Activated CD4-positive, alpha-beta T cell treated with anti-CD3 and anti-CD28 coated beads, Interleukin-2, amount 50 U/mL, for 48 hours (primary cell): Measurements from ENCODE around the gene GPATCH3.
"Not testable (repeated sequence)": the region's sequence is repeated elsewhere in the genome, so short reads cannot be mapped to it uniquely, and the experiment has no call there.

Experiments
- DNase-seq, 2 experiments: peaks; one replicate each; pipeline ENCODE4 v3.0.0-alpha.2; 2020

GPATCH3 gene

DNA sequence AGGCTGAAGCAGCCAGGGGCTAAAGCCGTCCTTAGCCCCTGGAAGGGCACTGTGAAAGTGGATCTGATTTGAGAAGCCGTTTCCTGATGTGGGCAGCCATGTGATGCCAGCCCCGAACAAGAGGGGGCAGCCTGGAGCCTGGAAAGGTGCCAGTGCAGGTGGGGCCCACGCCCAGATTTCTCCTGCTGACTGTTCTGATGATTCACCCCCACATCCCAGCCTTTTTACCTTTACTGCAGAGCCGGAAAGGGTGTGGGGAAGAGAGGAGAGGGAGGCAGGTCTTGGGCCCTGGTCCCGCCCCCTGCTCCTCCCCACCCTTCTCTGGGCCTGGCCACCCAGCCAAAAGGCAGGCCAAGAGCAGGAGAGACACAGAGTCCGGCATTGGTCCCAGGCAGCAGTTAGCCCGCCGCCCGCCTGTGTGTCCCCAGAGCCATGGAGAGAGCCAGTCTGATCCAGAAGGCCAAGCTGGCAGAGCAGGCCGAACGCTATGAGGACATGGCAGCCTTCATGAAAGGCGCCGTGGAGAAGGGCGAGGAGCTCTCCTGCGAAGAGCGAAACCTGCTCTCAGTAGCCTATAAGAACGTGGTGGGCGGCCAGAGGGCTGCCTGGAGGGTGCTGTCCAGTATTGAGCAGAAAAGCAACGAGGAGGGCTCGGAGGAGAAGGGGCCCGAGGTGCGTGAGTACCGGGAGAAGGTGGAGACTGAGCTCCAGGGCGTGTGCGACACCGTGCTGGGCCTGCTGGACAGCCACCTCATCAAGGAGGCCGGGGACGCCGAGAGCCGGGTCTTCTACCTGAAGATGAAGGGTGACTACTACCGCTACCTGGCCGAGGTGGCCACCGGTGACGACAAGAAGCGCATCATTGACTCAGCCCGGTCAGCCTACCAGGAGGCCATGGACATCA lies 37.2 kb downstream of the GPATCH3 start, which contains the start of gene SFN:
SFN (plus strand) TSS at position 369 of the 904 bp plus-strand sequence; CDS start at position 433, 64 bp downstream.
- peak; percentile 74 to 78 for DNase-seq

DNA sequence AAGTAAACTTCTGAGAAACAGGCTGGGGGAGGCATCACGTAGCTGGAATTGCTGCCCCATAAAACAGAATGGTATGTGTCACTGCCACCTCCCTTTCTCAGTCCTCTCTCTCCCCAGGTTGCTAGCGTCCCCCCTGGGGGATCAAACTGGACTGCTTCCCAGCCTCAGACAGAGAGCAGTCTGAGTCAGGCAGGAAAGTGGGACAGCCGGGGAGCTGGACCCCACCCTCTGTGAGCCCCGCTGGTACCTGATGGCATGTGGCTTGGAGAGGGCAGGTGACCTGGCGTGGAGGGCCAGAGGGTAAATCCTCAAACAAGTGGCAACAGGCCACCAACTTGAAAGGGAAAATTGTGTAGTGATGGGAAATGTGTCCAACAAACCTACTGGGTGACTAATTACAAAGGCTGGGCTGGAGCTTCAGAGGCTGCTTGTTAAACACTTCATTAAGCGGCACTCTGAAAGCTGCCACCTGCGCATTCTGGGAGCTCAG lies 38.3 kb downstream of the GPATCH3 start:
- DNase-seq = no peak

DNA sequence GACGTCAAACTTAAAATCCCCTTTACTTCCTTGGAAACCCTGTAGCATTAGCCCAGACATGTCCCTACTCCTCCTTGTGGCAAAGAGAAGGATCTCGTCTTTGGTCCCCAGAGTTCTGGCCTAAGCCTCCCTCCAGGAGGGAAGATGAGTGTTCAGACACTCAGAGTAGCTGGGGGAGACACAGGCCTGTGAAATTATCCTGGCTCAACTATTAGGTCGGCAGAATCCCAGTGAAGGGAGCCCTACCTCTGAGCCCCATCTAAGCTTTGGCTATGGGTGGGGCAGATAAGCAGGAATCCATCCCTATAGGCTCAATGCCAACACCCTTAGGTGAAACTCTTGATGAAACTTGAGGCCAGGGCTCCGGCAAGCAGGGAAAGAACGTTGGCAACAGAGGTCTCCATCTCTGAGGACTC lies 39.0 kb downstream of the GPATCH3 start:
- DNase-seq = no peak

GRCh38 chr1:26858891-26859640 lies 41.2 kb downstream of the GPATCH3 start:
- DNase-seq = no peak

DNA sequence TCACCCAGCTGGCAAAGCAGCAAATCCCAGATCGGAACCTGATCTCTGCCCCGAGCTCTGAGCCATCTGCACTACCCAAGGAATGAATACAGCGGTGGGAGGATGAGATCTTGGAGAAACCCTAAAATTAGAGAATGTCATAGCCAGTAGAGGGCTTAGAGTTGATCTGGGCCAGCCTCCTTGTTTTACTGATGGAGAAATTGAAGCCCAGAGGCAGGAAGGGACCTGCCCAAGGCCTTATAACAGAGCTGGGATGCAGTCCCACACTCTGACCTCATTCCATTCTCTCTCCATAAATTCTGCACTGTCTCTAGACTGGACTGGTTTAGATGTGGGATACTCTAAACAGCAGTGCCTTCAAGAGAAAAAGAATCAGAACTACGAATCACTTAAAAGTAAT lies 42.1 kb downstream of the GPATCH3 start:
- no peak for DNase-seq

DNA sequence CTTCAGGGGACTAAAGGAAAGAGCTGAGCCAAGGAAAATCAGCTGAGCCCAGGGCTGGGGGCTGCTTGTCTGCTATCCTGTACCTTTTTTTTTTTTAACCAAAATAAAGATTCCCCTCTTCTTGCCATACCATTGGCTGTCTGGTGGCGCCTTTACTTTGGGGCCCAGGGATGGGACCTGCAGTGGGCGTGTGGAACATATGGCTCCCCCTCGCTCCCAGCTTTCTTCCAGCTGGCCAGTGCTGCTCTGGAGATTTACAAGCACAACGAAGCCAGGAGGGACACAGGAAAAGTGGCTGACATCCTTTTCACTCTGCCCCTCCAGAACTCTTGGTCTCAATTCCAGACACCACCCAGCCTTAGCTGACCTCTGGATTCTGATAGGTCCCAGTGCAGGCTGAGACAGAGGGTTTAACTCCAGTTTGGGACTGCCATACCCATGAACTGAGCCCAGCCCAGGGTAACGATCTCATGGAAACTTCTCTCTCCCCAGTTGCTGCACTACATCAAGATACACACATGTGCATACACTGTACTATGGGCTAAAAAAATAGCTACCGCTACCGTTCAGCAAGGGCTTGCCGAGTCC lies 42.7 kb downstream of the GPATCH3 start:
- DNase-seq = no peak

DNA sequence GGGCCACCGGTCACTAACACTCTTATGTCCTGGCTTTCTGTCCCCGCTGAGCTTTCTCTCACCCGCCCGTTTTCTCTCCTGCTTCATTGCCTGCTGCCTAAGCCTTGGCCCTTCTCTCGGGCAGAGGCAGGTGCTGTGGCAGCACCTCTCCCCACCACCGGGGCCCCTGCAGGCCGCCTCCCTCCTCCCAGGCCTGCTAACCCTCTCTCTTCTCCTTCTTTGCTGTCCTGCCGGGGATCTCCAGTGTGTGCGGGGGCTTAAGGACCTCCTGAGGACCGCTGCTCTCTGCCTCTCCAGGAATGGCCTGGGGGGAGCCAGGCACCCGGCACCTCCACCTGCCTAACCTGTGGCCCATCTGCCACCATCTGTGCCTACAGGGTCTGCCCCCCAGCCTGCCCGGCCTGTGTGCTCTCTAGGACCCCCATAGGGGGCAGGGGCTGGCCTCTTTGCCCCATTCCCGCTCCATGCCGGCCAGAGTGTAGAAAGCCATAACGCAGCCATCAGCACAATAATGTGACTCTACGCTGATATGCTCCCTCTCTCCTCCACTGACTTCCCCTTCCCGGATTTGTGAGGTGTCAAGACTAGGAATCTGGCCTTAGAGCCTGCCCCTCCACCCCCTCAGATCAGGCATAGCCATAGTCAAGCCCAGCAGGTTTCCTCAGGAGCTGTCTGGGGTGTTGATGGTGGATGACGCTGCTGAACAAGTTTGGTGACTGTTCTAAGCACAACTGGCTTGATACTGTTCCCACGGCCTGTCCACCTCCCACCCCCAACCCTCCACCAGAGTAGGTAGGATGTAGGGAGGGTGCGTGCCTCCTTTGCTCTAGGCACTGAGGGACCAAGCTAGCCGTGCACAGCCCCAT lies 43.4 kb downstream of the GPATCH3 start:
- DNase-seq = no peak

DNA sequence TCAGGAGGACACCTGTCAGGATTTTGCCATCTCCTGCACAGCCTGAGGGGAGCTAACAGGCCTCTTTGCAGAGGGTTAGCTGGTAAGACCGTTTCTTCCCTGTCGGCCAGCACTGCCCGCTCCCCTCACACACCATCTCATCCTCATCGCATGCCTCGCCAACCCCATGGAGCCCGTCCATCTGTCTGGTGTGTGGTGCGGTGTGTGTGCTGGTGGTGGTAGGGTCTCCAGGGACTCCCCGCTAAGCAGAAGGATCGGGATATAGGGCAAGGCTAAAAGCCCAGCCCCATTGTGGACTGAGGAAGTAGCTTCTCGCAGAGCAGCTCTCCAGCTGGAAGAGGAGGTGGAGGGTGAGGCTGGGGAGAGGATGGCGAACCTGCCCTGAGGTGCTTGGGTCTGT lies 44.1 kb downstream of the GPATCH3 start:
- DNase-seq = no peak

GRCh38 chr1:26855636-26856035 lies 44.6 kb downstream of the GPATCH3 start:
- DNase-seq = no peak

DNA sequence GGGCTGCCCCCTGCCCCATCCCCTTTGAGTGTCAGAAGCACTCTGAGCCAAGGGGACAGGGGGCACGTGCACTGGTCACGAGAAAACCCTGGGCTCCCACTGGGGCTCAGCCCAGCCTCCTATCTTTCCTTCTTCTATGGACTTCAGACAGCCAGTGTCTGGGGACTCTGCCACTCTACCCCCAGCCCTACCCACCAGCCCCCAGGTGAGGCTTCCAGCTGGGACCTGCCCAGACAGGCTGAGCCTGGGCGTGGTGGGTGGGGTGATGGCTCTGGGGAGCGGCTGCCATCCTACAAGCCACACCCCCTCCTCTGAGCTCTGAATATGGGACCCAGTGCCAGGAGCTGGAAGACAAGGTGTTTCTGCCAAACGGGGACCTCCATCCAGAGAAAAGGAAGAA lies 45.4 kb downstream of the GPATCH3 start:
- DNase-seq = no peak

DNA sequence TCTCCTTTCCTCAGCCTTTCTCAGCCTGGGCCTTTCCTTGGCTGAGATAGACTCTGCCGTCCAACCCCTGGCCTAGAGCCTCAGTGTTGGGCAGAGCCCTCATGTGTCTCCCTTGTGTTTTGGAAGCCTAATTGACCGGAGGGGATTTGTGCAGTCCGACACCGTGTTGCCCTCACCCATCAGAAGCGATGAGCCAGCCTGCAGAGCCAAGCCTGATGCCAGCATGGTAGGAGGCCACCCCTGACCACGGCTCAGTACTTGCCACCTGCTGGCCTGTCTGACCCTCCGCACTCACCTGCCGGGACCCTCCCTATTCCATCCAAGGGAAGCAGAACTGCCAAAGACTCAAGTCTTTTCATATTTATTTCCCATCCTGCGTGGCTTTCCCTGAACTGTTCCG lies 46.7 kb downstream of the GPATCH3 start:
- DNase-seq = no peak

DNA sequence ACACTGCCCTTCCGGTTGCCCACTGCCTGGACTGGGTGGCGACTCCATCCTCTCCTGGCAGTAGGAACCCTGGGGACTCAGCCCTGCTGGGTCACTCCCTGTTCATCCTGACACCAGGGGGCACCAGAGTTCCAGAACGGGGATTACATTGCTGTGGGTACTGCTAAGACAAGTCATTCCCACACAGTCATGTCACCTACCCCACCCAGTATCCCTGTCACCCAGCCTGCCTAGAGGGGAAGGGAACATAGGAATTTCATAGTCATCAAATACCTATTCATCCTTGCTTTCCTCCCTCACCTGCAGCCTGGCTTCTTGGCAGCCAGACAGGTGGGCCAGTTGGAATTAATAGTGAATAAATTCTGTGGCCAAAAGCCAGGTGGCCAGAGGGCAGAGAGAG lies 47.1 kb downstream of the GPATCH3 start:
- DNase-seq = peak; percentile 84 to 89

- no peak for DNase-seq
These were observed 47.6 kb downstream of the GPATCH3 start for GRCh38 chr1:26852701-26853100.

- DNase-seq = no peak
These were observed 49.1 kb downstream of the GPATCH3 start for GRCh38 chr1:26851106-26851684.

GRCh38 chr1:26848941-26849774 lies 51.1 kb downstream of the GPATCH3 start:
- DNase-seq = no peak

- DNase-seq = no peak
These were observed 51.8 kb downstream of the GPATCH3 start for GRCh38 chr1:26848499-26848898.

DNA sequence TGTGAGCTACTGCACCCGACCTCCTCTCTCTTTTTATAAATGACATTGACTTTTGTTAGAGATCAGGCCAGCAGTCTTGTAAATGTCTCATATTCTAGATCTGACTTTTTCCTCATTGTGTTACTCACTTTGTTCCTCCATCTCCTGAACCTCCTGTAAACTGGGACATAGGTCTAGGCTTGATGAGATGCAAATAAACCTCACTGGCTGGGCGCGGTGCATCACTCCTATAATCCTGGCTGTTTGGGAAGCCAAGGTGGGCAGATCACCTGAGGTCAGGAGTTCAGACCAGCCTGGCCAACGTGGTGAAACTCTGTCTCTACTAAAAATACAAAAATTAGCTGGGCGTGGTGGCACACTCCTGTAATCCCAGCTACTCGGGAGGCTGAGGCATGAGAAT lies 52.4 kb downstream of the GPATCH3 start:
- DNase-seq = not testable (repeated sequence)

- no peak for DNase-seq
These were observed 55.7 kb downstream of the GPATCH3 start for GRCh38 chr1:26844424-26845196.
